ENCODE results near the gene TMTC2. TPM values are rescaled to one million over a fixed set of nuclear protein-coding genes. Genes with fewer than 3 reads are reported as not detected.
A peak's percentile ranks its signal among the peaks of the same experiment; 100 is the strongest.

The TMTC2 gene
- total and polyA plus RNA-seq, 2 donors from 2014 or later: 6.0 to 32.9 TPM

DNA sequence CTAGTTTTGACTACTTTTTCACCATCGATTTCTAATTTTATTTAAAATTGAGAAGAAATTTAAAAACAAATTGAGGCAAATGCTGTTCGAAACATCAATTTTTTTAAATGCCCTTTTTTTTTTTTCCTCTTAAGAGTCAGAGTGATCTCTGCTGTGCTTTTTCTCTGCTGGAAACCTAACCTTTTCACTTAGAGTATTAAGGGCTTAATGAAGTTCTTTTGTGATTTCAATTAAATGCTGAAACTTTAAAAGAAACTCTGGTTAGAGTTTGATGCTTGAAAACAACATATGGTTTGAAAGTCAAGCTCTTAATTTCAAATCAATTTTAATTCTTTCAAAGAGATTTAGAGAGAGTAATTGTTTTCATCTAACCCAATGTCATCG is 171.8 kb downstream of the TMTC2 start:
- Histone ChIP-seq H3K9me3 (ENCODE audit: control insufficient read depth in 2 of 3, insufficient read depth in 1 of 3, low read length in 3 of 3) (no peaks in the 10 kb centered on the region), H3K4me1 (ENCODE audit: control insufficient read depth in 2 of 3, insufficient read depth in 2 of 3, low read depth in 1 of 3, low read length in 3 of 3) (peaks cover 2 to 36% (median 3%) of the 10 kb centered on the region in 3 donors), H3K36me3 (ENCODE audit: control insufficient read depth in 2 of 3, insufficient read depth in 3 of 3, low read length in 3 of 3) (no peaks in the 10 kb centered on the region), H3K9ac (ENCODE audit: low read length in 3 of 3) (no peak overlapping the region), H3K4me3 (ENCODE audit: low read length in 3 of 3) (peak overlapping the region in 1 of 3 donors; percentile 21), H3K27me3 (ENCODE audit: control insufficient read depth, insufficient read depth, low read length) (no peaks in the 10 kb centered on the region), H3K27ac (ENCODE audit: low read depth in 2 of 2, low read length in 2 of 2) (peak overlapping the region; percentile 52 to 72)
- TF ChIP-seq, protein P1, sequence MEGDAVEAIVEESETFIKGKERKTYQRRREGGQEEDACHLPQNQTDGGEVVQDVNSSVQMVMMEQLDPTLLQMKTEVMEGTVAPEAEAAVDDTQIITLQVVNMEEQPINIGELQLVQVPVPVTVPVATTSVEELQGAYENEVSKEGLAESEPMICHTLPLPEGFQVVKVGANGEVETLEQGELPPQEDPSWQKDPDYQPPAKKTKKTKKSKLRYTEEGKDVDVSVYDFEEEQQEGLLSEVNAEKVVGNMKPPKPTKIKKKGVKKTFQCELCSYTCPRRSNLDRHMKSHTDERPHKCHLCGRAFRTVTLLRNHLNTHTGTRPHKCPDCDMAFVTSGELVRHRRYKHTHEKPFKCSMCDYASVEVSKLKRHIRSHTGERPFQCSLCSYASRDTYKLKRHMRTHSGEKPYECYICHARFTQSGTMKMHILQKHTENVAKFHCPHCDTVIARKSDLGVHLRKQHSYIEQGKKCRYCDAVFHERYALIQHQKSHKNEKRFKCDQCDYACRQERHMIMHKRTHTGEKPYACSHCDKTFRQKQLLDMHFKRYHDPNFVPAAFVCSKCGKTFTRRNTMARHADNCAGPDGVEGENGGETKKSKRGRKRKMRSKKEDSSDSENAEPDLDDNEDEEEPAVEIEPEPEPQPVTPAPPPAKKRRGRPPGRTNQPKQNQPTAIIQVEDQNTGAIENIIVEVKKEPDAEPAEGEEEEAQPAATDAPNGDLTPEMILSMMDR (IDR thresholded peaks at IDR 0.05; ENCODE audit: borderline replicate concordance, extremely low read depth, insufficient read depth): no peak
- DNase-seq: no peak
- intact Hi-C loops (cut with DNase I): no loop called here
- no peak for FAIRE-seq

- FAIRE-seq (no peak), DNase-seq (peak in 1 of 5 donors; percentile 55)
- Histone ChIP-seq H3K4me3 (ENCODE audit: low read length in 3 of 3) (no peak overlapping the region), H3K36me3 (ENCODE audit: control insufficient read depth in 2 of 3, insufficient read depth in 3 of 3, low read length in 3 of 3) (no peaks in the 10 kb centered on the region), H3K4me1 (ENCODE audit: control insufficient read depth in 2 of 3, insufficient read depth in 2 of 3, low read depth in 1 of 3, low read length in 3 of 3) (peaks cover 2 to 29% (median 3%) of the 10 kb centered on the region in 3 donors), H3K9ac (ENCODE audit: low read length in 3 of 3) (no peak overlapping the region), H3K27ac (ENCODE audit: low read depth in 2 of 2, low read length in 2 of 2) (no peak overlapping the region), H3K27me3 (ENCODE audit: control insufficient read depth, insufficient read depth, low read length) (no peaks in the 10 kb centered on the region), H3K9me3 (ENCODE audit: control insufficient read depth in 2 of 3, insufficient read depth in 1 of 3, low read length in 3 of 3) (no peaks in the 10 kb centered on the region)
- TF ChIP-seq, protein P1 (IDR thresholded peaks at IDR 0.05; ENCODE audit: borderline replicate concordance, extremely low read depth, insufficient read depth): no peak
- intact Hi-C loops (cut with DNase I): no loop called here
These were observed 175.5 kb downstream of the TMTC2 start for GRCh38 chr12:82862069-82862841.

DNA sequence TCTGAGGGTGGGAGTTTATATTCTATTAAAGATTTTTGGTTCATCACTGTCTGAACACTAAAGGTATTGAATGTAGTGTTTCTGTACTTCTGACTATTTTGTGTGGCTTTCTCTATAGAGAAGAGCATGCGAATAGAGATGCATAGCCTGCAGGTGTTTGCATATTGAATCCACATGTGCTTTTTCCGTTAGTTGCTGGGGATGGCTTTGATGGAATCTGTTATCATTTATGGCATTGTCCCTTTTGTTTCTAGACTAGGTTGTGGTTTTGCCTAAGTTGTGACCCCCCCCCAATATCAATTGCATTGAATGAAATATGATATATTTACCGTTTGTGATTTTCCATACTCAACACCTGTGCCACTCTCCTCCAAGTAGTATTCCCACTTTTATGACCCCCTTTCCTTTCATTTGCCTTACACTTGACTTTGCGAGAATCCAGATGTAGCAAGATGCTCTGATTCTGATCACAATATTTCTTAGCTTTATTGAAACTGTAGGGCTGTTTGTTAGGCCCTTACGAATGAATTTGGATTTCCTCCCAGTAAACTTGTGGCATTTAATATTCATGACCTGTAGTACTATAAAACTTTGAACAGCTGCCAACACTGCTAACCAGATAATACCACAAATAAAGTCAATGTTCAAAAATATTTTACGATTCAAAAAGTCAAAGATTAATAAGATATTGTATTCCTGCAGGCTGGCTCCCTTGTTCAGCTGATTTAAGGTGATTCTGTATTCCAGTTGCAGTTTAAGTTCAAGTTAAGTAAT is 176.4 kb downstream of the TMTC2 start:
- Histone ChIP-seq H3K9me3 (ENCODE audit: control insufficient read depth in 2 of 3, insufficient read depth in 1 of 3, low read length in 3 of 3) (no peaks in the 10 kb centered on the region), H3K27ac (ENCODE audit: low read depth in 2 of 2, low read length in 2 of 2) (no peak overlapping the region), H3K4me3 (ENCODE audit: low read length in 3 of 3) (no peak overlapping the region), H3K27me3 (ENCODE audit: control insufficient read depth, insufficient read depth, low read length) (no peaks in the 10 kb centered on the region), H3K9ac (ENCODE audit: low read length in 3 of 3) (no peak overlapping the region), H3K36me3 (ENCODE audit: control insufficient read depth in 2 of 3, insufficient read depth in 3 of 3, low read length in 3 of 3) (no peaks in the 10 kb centered on the region), H3K4me1 (ENCODE audit: control insufficient read depth in 2 of 3, insufficient read depth in 2 of 3, low read depth in 1 of 3, low read length in 3 of 3) (peaks cover 0 to 25% (median 2%) of the 10 kb centered on the region in 3 donors)
- TF ChIP-seq, protein P1 (IDR thresholded peaks at IDR 0.05; ENCODE audit: borderline replicate concordance, extremely low read depth, insufficient read depth): no peak
- FAIRE-seq: no peak
- intact Hi-C loops (cut with DNase I): no loop called here
- DNase-seq: no peak
